CD4-positive, alpha-beta T cell treated with Interleukin-4 for 1 hour (primary cell): ENCODE data around the gene UVSSA.
"Not testable (repeated sequence)": the region's sequence is repeated elsewhere in the genome, so short reads cannot be mapped to it uniquely, and the experiment has no call there.

ENCODE experiments used
- DNase-seq, 2 donors: peaks; one replicate each; pipeline ENCODE4 v3.0.0-alpha.2; 2020 to 2022

Gene UVSSA

GRCh38 chr4:1316537-1317168 lies 30.4 kb upstream of the UVSSA start:
- DNase-seq: no peak

DNA sequence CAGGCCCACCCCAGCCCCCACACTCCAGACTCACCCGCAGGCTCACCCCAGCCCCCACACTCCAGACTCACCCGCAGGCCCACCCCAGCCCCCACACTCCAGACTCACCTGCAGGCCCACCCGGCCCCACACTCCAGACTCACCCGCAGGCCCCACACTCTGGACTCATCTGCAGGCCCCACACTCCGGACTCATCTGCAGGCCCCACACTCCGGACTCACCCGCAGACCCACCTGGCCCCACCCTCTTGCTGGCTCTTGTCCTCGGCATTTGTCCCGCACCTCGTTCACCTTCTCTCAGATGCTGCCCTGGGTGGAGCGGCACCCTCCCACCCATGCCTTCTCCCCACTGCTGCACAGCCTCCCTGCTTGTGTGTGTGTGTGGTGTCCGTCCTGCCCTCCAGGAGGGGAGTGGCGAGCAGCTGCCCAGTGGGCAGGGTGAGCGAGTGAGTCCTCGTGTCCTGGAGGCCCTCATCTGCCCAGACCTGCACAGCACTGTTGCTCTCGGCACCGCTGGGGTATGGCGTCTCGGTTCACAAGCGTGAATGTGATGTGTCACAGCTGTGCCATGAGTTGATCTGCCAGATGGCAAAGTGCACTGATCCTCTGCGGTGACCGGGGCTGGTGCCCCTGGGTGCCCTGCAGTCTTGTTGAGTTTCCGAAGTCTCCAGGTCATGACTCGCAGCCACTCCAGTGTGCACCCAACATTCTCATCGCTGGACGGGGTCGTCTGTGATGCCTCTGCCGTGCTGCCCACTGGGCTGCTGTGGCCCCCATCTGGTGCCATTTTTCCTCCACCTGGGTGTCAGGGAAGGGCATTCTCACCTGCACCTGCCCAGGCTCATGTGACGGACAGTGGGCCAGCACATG lies 29.6 kb upstream of the UVSSA start:
- DNase-seq: no peak

DNA sequence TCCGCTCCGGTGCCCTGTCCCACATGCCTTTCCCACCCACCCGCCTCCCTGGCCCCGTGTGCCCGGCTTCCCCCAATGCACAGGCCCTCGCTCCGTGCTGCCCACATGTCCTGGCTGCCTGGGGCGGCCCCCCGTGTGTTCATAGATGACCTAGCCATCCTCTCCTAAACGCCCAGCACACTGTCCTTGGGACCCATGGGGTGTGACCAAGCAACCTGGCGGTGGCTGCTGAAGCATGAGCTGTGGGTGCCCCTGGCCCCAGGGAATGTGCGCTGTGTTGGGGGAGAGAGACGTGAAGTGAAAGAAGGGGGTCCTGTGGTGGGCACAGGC lies 29.0 kb upstream of the UVSSA start:
- no peak for DNase-seq

GRCh38 chr4:1318488-1319213 lies 28.4 kb upstream of the UVSSA start:
- no peak for DNase-seq

DNA sequence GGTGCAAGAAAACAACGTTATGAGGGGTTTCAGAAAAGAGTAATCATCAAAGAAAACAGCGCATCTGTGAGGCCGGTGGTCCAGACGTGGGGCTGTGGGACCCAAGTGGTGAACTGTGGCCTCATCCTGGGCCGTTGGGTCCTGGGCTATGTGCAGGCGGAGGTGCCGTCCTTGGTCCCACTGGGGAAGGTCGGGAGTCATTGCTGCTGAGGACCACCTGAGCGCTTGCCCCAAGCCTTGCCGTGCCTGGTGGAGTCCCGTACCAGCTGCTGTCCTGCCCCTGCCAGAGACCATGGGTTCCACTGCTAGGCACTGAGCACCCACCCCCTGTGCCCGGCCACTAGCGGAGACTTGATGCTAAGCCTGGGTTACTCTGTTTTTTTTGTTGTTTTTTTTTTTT lies 25.5 kb upstream of the UVSSA start:
- no peak for DNase-seq

- no peak for DNase-seq
Measured at GRCh38 chr4:1321946-1322650, 24.9 kb upstream of the UVSSA start.

GRCh38 chr4:1323280-1323634 lies 23.8 kb upstream of the UVSSA start:
- no peak for DNase-seq

GRCh38 chr4:1323635-1324442 lies 23.2 kb upstream of the UVSSA start:
- no peak for DNase-seq

DNA sequence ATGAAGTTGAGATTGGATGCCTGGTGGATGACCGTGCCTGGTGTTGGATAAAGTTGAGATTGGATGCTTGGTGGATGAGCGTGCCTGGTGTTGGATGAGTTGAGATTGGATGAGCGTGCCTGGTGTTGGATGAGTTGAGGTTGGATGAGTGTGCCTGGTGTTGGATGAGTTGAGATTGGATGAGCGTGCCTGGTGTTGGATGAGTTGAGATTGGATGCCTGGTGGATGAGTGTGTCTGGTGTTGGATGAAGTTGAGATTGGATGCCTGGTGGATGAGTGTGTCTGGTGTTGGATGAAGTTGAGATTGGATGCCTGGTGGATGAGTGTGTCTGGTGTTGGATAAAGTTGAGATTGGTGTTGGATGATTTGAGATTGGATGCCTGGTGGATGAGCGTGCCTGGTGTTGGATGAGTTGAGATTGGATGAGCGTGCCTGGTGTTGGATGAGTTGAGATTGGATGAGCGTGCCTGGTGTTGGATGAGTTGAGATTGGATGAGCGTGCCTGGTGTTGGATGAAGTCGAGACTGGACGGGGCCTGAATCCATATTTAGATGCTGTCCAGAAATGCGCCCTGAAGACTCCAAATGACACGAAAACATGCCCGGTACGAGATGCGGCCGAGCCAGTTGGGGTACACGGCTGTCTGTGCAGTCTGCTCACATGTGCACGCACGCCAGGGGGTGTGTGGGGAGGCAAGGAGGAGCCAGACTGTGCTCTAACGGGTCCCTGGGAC lies 22.4 kb upstream of the UVSSA start:
- DNase-seq: not testable (repeated sequence)

GRCh38 chr4:1325176-1325480 lies 21.9 kb upstream of the UVSSA start:
- DNase-seq: no peak

- no peak for DNase-seq
Measured at GRCh38 chr4:1325681-1326635, 21.1 kb upstream of the UVSSA start.

DNA sequence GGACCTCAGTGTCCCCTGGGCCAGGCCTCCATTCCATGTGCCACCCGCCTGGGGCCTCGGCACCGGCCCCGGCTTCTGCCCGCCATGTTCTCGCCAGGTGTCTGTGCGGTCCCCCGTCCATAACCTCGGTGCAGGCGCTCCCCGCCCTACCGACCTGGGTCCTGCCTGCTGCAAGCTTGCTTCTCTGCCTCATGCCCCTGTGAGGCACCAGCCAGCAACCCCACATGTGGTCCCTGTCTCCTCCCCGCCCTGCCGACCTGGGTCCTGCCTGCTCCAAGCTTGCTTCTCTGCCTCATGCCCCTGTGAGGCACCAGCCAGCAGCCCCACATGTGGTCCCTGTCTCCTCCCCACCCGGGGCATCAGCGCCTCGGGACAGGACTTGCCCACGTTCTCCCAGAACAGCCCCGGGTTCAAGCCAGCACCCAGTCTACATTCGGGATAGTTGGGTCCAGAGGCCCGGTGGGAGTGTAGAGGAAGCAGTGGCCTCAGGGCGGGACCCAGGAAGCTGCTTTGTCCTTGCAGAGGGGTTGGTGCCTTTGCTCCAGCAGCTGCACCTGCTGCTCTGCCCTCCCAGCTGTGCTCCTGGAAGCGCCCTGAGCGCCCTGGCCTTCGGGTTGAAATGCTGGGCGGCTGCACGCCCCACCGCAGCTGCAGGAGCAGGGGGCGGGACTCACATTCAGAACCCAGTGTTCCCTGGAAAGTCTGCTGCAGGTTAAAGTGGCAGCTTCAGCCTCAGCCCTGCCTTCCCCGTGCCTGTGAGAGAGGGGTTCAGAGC lies 20.1 kb upstream of the UVSSA start:
- DNase-seq: no peak

DNA sequence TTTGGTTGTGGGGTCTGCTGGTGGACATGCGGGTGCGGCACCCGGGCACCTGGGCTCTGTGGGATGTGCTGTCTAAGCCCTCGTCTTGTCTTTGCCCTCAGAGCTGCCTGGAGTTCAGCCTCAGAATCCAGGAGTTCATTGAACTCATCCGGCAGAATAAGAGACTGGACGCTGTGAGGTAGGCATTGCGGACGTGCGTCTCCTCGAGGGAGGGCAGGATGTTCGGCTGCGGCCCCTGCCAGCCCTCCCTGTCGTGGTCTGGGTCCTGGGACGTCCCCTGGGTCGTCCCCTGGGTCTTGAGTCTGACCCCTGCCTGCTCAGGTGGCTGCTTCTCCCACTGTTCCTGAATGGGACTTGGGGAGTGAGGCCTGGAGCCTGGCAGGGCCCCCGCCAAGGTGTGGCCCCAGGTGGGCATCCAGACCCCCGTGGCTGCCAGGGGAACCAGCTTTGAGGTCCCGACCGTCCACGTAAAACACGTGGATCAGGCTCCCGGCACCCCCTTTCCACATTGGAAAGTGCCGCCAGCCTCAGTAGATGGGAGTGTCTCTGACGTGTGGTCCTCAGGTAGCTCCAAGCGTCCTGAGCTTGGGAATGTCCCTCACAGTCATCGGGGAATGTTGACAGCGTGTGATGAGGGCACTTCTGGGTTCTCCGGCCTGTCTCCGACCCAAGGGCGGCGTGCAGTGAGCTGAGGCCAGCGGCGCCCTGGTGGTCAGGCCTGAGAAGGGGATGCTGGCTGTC lies 19.3 kb upstream of the UVSSA start:
- no peak for DNase-seq

- no peak for DNase-seq
Measured at GRCh38 chr4:1328267-1329155, 18.5 kb upstream of the UVSSA start.

GRCh38 chr4:1329408-1330371 lies 17.3 kb upstream of the UVSSA start:
- DNase-seq: peak; percentile 54 to 61

DNA sequence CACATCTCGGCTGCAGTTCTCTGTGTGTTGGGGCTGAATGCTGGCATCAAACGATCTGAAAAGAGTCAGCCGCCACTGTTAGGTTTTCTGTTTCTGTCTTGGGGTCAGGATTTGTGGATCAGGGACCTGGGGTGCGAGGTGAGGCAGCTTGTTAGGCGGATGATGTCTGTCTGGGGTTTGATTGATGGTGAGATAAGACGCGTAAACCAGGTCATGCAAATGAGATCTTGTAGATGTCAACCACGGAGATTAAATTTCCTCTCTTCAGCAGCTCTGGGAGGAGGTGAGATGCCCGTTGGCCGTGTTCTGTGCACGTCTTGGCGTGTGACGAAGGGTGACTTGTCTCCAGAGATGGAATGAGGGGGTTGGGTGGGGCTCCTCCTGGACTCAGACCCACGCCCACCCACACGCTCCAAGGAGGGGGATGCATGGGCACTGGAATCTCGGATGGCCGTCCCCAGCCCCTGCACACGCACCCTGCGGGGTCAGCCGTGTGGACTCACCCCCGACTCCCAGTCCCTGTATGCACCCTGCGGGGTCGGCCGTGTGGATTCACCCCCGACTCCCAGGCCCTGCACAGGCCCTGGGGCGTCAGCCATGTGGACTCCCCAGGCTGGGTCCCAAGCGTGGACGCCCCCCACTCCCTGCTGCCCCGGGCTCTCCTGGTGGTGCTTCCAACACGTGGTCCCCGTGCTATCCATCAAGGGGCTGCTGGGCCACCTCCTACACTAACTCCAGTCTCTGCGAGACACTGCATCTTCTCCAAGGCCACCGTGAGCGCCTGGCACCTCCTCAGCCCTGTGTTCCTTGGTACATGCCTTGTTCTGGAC lies 16.0 kb upstream of the UVSSA start:
- DNase-seq: peak; percentile 66 to 76
